Fibroblast of pulmonary artery (primary cell): Measurements from ENCODE around the gene CADM1.

ENCODE experiments used
- DNase-seq: peaks from one replicate; pipeline ENCODE4 v3.0.0-alpha.2; 2010; ENCODE audit warnings: low read depth
- H3K4me3 ChIP-seq: replicated peaks from 2 replicates; pipeline ENCODE4 v1.5.1; 2011; ENCODE audit warnings: low read depth, mild to moderate bottlenecking, control low read depth, low read length, moderate library complexity
- CTCF ChIP-seq: IDR thresholded peaks from 2 replicates; pipeline ENCODE4 v1.5.1; 2011; ENCODE audit warnings: mild to moderate bottlenecking, control low read depth, low read length, inconsistent platforms; ENCODE audit errors: missing control alignments

CADM1 gene

DNA sequence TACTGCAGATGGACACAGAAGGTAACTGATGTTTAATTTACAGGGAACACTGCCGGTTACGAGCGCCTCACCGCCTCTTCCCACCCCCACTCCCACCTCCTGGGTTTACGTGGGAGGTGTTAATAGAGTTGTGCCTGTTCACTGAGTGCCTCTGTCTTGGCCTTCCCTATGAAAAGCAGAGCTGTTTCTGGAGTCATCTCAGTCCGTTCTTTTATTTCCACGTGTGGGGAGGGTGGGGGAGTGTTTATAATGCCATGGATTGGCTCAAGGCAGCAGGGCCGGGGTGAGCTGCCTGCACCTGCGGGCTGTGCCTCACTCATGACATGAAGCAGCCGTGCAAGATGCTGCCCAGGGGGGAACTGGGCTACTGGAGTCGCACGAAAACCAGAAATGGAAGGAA, 322.7 kb downstream of the CADM1 start:
- no peak for DNase-seq
- no peak overlapping the region for H3K4me3 ChIP-seq
- TF ChIP-seq CTCF = no peak

- H3K4me3 ChIP-seq = no peak overlapping the region
- DNase-seq = no peak
- no peak for TF ChIP-seq CTCF
These were observed 323.9 kb downstream of the CADM1 start for GRCh38 chr11:115180272-115180671.

DNA sequence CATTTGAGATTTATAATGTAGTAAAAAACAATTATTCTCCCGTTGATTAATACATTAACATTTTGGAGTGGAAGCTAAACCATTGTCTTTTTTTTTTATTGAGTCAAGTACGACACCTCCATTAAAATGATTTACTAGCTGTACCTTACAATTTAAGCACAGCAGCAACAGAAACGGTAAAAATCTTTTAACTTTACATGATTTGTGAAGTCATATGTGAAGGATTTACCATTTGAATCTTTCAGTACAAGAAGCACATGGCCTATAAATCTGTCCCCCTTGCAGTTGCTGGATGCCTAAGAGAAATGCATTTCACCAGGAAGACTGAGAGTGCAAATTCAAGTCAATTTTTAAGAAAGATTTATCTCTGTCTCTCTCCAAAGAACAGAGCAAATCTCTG, 324.6 kb downstream of the CADM1 start:
- no peak for TF ChIP-seq CTCF
- H3K4me3 ChIP-seq = no peak overlapping the region
- no peak for DNase-seq

DNA sequence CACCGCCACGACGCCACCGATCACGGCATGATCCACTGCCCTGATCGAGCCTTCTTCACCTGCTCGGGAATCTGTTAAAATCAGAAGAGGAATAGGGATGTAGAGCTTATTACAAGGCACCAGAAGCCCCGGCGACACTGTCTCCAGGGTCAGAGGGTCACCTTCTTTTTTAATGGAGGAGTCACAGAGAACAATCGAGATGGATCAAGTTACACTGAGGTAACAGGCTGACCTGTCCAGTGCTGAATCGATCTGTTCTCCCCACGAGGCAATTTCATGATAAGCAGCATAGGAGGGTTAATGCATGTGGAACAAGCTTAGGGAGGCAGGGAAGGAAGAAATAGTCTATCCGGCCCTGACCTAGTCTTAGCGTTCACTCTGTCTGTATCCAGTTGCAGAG, 325.5 kb downstream of the CADM1 start:
- TF ChIP-seq CTCF = no peak
- no peak for DNase-seq
- H3K4me3 ChIP-seq = no peak overlapping the region

- no peak for DNase-seq
- no peak for TF ChIP-seq CTCF
- no peak overlapping the region for H3K4me3 ChIP-seq
These were observed 331.1 kb downstream of the CADM1 start for GRCh38 chr11:115173136-115173535.

- peak; percentile 54 for TF ChIP-seq CTCF
- H3K4me3 ChIP-seq = no peak overlapping the region
- DNase-seq = peak; percentile 25
These were observed 333.9 kb downstream of the CADM1 start for GRCh38 chr11:115170133-115170815.

DNA sequence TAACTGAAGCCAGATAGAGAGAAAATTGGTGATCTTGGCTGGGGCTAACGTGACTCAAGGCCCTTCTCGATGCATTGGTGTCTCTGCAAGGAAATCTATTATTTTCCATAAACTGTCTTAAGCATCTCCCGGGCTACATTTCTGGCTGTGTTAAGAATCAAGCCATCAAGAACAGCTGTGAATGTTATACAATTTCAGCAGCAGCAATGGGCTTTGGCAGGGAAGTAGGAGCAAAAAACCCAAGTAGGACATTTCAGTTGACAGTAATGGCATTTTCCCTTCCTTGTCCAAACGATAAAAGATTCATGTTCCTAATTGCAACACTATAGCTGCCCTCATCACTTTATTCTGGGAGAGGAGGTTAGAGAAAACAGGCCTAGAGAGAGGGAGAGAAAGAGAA, 335.0 kb downstream of the CADM1 start:
- DNase-seq = no peak
- TF ChIP-seq CTCF = no peak
- no peak overlapping the region for H3K4me3 ChIP-seq
